Endothelial cell of umbilical vein (primary cell): ENCODE data around the gene DYNC2LI1. TPM values are rescaled to one million over a fixed set of nuclear protein-coding genes. Genes with fewer than 3 reads are reported as not detected.

Experiments used
- BruUV-seq: library from RNA; stranded (reverse); fragments of 400-500 nt; replicated peaks from 2 replicates; lab custom pipeline; 2021; lab: Mats Ljungman, UMichigan
- CTCF ChIA-PET: fragments of 300-600, 350-600 bp; sonication (Branson Sonifier 250); formaldehyde crosslinking; loops from one replicate; lab custom pipeline; 2021; ENCODE audit warnings: antibody characterized with exemption, inconsistent platforms; lab: Charles Lee
- POLR2A ChIA-PET: fragments of 300-600, 350-600 bp; sonication (Branson Sonifier 250); formaldehyde crosslinking; loops from one replicate; lab custom pipeline; 2021; ENCODE audit warnings: antibody characterized with exemption, inconsistent platforms; lab: Charles Lee
- DNase-seq: peaks from one replicate; pipeline ENCODE4 v3.0.0-alpha.2; 2011; ENCODE audit warnings: low read depth, low spot score
- FAIRE-seq: peaks from 2 replicates; lab custom pipeline; 2011; peaks lifted over from hg19 to GRCh38; lab: Jason Lieb, UNC
- H2AFZ ChIP-seq: 2 replicates; pipeline ENCODE4 v1.6.0; 2012; ENCODE audit warnings: low read depth, low read length, control low read depth, inconsistent platforms
- H3K27ac ChIP-seq: 2 replicates; pipeline ENCODE4 v1.5.1; 2011; ENCODE audit warnings: low read depth, mild to moderate bottlenecking, control low read depth, low read length, moderate library complexity; ENCODE audit not compliant: insufficient read depth
- H3K27me3 ChIP-seq, 2 experiments: 2 replicates each; pipeline versions ENCODE4 v1.6.0 to v1.6.1; 2011; ENCODE audit warnings: low read length in 2 of 2, mixed read lengths in 1 of 2; ENCODE audit not compliant: control insufficient read depth in 2 of 2, insufficient read depth in 2 of 2
- H3K36me3 ChIP-seq, 2 experiments: 2 replicates in 1 of 2; 3 replicates in 1 of 2; pipeline ENCODE4 v1.5.1; 2011; ENCODE audit warnings: low read length in 2 of 2, mild to moderate bottlenecking in 1 of 2, moderate library complexity in 1 of 2; ENCODE audit not compliant: control insufficient read depth in 2 of 2, insufficient read depth in 2 of 2; ENCODE audit errors: extremely low read depth in 1 of 2
- H3K4me1 ChIP-seq: 3 replicates; pipeline ENCODE4 v1.5.1; 2011; ENCODE audit warnings: mild to moderate bottlenecking, low read length; ENCODE audit not compliant: control insufficient read depth, insufficient read depth; ENCODE audit errors: extremely low read depth
- H3K4me2 ChIP-seq: 2 replicates; pipeline ENCODE4 v1.6.1; 2011; ENCODE audit warnings: low read length, control low read depth, mixed read lengths; ENCODE audit not compliant: insufficient read depth
- H3K4me3 ChIP-seq, 3 experiments: fragments of 200-600 bp in 1 of 3; sonication (generic), shearing (Covaris generic) in 1 of 3; replicated peaks in 1 of 3; 2 replicates each; pipeline ENCODE4 v1.5.1; 2011 to 2016; ENCODE audit warnings: control low read depth in 3 of 3, low read length in 3 of 3, mild to moderate bottlenecking in 2 of 3, inconsistent platforms in 1 of 3, low read depth in 1 of 3, moderate library complexity in 1 of 3; ENCODE audit not compliant: insufficient read depth in 1 of 3
- H3K79me2 ChIP-seq: 2 replicates; pipeline ENCODE4 v1.6.0; 2012; ENCODE audit warnings: low read length, inconsistent platforms; ENCODE audit not compliant: control insufficient read depth, insufficient read depth
- H3K9ac ChIP-seq: replicated peaks from 2 replicates; pipeline ENCODE3; 2011; ENCODE audit warnings: low read length, control low read depth; ENCODE audit not compliant: insufficient read depth; ENCODE audit errors: extremely low read depth
- H3K9me1 ChIP-seq: replicated peaks from 3 replicates; pipeline ENCODE4 v1.6.0; 2011; ENCODE audit warnings: mild to moderate bottlenecking, low read length; ENCODE audit not compliant: control insufficient read depth, insufficient read depth; ENCODE audit errors: extremely low read depth
- H3K9me3 ChIP-seq: replicated peaks from 2 replicates; pipeline ENCODE4 v1.5.1; 2012; ENCODE audit warnings: low read length, inconsistent platforms; ENCODE audit not compliant: control insufficient read depth, insufficient read depth
- H4K20me1 ChIP-seq: replicated peaks from 2 replicates; pipeline ENCODE3; 2011; ENCODE audit warnings: mild to moderate bottlenecking, low read length; ENCODE audit not compliant: control insufficient read depth, insufficient read depth; ENCODE audit errors: extremely low read depth
- EZH2 ChIP-seq: IDR thresholded peaks from 2 replicates; pipeline ENCODE4 v1.6.1; 2012; ENCODE audit warnings: borderline replicate concordance, low read depth, mild to moderate bottlenecking, moderate library complexity, low read length, inconsistent platforms; ENCODE audit not compliant: severe bottlenecking
- FOS ChIP-seq: IDR thresholded peaks from 2 replicates; pipeline ENCODE4 v1.6.1; 2011; ENCODE audit warnings: mild to moderate bottlenecking, low read length, moderate library complexity, borderline replicate concordance; ENCODE audit not compliant: insufficient read depth
- GATA2 ChIP-seq: IDR thresholded peaks from 2 replicates; pipeline ENCODE4 v1.7.0; 2011; ENCODE audit warnings: low read depth, mild to moderate bottlenecking, moderate library complexity, mixed read lengths, low read length; ENCODE audit not compliant: insufficient read length, insufficient read depth
- JUN ChIP-seq: IDR thresholded peaks from 2 replicates; pipeline ENCODE4 v1.6.1; 2011; ENCODE audit warnings: borderline replicate concordance, low read depth; ENCODE audit not compliant: insufficient read length, insufficient read depth
- MYC ChIP-seq: IDR thresholded peaks from one replicate; pipeline ENCODE4 v1.6.1; 2011; ENCODE audit warnings: mild to moderate bottlenecking, low read depth, low read length
- POLR2A ChIP-seq: IDR thresholded peaks from 2 replicates; pipeline ENCODE4 v1.6.1; 2012; ENCODE audit warnings: low read depth, mild to moderate bottlenecking, control low read depth, low read length
- POLR2AphosphoS5 ChIP-seq: IDR thresholded peaks from 2 replicates; pipeline ENCODE4 v1.6.1; 2012; ENCODE audit warnings: low read depth, mild to moderate bottlenecking, control low read depth, low read length, moderate library complexity; ENCODE audit not compliant: insufficient read depth
- dilution Hi-C: fragments of 300-500 bp; cut with MboI; formaldehyde crosslinking; loops from one replicate; pipeline ENCODE4 v1.15.0; 2019; ENCODE audit warnings: low sequenced_read_pairs; ENCODE audit not compliant: extremely low pct_ligation_motif_present
- intact Hi-C: fragments of 100-400 bp; cut with micrococcal nuclease; formaldehyde crosslinking; loops from one replicate; pipeline ENCODE4 v1.10.0; 2022
- polyA plus RNA-seq, 4 experiments: library from polyadenylated mRNA; depleted of rRNA in 3 of 4; stranded (reverse) in 3 of 4; unstranded in 1 of 4; fragments of >200 nt; gene quantifications; 2 replicates each; pipeline versions ENCODE4 v1.2.1 to v1.2.3, GENCODE V29; 2011 to 2012; ENCODE audit warnings: missing spikeins in 1 of 4
- total RNA-seq: library from RNA; stranded (reverse); gene quantifications from 2 replicates; pipeline ENCODE4 v1.2.3, GENCODE V29; 2021
- TF ChIP-seq, protein P1 (sequence below), 2 donors: IDR thresholded peaks; 1 replicate in 1 of 2; 2 replicates in 1 of 2; pipeline ENCODE4 v1.5.1; 2011; ENCODE audit warnings: low read length in 2 of 2, mild to moderate bottlenecking in 2 of 2, moderate library complexity in 2 of 2, control low read depth in 1 of 2, inconsistent platforms in 1 of 2, low read depth in 1 of 2; ENCODE audit not compliant: insufficient read depth in 1 of 2; ENCODE audit errors: extremely low read depth in 1 of 2
- TF ChIP-seq, protein P2 (sequence below): IDR thresholded peaks from 2 replicates; pipeline ENCODE4 v1.6.1; 2011; ENCODE audit not compliant: insufficient read depth, insufficient read length

DYNC2LI1 gene
- total and polyA plus RNA-seq, 2 donors (not counting 3 experiments of a cell fraction or from before 2014, with no cell fraction given), result 4.2 to 8.7 TPM

DNA sequence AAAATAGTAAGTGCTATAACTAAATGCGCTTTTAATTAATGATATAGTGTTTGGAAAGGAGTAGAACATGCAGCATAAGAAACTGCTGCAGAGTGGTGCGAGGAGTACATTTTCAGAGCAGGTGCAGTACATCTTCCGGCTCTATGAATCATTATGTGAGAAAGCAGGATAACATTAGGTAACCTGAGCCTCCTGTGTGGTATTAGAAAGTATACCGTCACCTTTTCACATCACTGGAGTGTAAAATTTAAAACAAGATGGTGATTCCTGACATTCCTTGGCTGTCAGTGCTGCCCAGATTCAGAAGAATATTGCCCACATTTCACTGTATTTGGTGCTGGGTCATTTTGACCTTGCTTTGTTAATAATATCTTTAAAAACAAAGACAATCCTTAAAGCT, 7.8 kb upstream of the DYNC2LI1 start:
- Histone ChIP-seq H3K9me1 (no peaks in the 10 kb centered on the region), H3K9me3 (no peaks in the 10 kb centered on the region), H3K4me3 (no peak overlapping the region), H3K27me3 (peaks cover 0 to 2% of the 10 kb centered on the region in 2 experiments), H3K79me2 (no peaks in the 10 kb centered on the region), H3K27ac (no peak overlapping the region), H4K20me1 (no peaks in the 10 kb centered on the region), H3K4me2 (no peak overlapping the region), H3K36me3 (no peaks in the 10 kb centered on the region), H2AFZ (no peak overlapping the region), H3K9ac (no peak overlapping the region), H3K4me1 (no peaks in the 10 kb centered on the region)
- TF ChIP-seq MYC, result no peak
- TF ChIP-seq EZH2, result no peak
- TF ChIP-seq, protein P1, sequence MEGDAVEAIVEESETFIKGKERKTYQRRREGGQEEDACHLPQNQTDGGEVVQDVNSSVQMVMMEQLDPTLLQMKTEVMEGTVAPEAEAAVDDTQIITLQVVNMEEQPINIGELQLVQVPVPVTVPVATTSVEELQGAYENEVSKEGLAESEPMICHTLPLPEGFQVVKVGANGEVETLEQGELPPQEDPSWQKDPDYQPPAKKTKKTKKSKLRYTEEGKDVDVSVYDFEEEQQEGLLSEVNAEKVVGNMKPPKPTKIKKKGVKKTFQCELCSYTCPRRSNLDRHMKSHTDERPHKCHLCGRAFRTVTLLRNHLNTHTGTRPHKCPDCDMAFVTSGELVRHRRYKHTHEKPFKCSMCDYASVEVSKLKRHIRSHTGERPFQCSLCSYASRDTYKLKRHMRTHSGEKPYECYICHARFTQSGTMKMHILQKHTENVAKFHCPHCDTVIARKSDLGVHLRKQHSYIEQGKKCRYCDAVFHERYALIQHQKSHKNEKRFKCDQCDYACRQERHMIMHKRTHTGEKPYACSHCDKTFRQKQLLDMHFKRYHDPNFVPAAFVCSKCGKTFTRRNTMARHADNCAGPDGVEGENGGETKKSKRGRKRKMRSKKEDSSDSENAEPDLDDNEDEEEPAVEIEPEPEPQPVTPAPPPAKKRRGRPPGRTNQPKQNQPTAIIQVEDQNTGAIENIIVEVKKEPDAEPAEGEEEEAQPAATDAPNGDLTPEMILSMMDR (IDR thresholded peaks at IDR 0.05; ENCODE audit: extremely low read depth in 1 of 2, insufficient read depth in 1 of 2, low read depth in 1 of 2, low read length in 2 of 2), result no peak
- no peak for TF ChIP-seq GATA2
- no peak for TF ChIP-seq POLR2AphosphoS5
- POLR2A ChIA-PET, result no interaction called here
- FAIRE-seq (no peak), DNase-seq (no peak)
- dilution Hi-C loops, result no loop called here
- no TSS peak for BruUV-seq
- CTCF ChIA-PET, result no interaction called here
- intact Hi-C loops, result no loop called here

DNA sequence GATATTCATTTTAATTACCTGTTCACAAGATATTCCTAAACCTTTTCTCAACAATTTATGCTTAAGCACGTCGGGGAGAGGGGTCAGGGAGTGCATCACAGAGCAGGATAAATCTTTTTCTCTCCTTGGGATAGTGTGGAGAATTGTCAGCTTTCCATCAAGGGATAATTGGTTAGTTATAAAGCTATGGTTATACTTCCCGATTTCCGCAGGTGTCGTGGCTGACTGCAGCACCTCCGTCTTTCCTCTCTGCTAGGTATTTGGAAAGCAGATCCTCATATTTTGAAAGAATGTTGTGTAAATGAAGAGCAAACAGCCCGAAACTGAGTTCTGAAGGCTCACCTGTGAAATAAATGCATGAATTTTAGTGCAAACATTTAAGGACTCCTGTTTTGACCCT, 778 bp downstream of the DYNC2LI1 start:
- TF ChIP-seq POLR2A (no peak), POLR2AphosphoS5 (no peak), MYC (no peak), JUN (no peak), FOS (no peak), GATA2 (no peak), EZH2 (no peak)
- TF ChIP-seq, protein P2, sequence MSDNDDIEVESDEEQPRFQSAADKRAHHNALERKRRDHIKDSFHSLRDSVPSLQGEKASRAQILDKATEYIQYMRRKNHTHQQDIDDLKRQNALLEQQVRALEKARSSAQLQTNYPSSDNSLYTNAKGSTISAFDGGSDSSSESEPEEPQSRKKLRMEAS, result no peak
- TF ChIP-seq, protein P1 (IDR thresholded peaks at IDR 0.05; ENCODE audit: extremely low read depth in 1 of 2, insufficient read depth in 1 of 2, low read depth in 1 of 2, low read length in 2 of 2), result no peak
- DNase-seq (no peak), FAIRE-seq (no peak)
- ChIA-PET CTCF (interaction anchor here (0.9 to 2.2 kb wide), 3 partner anchors 14 to 27 kb away, joined by 3 to 7 read pairs (median 4); no protein-coding TSS in a partner anchor), POLR2A (no interaction called here)
- Histone ChIP-seq H3K27ac (peak overlapping the region; percentile 79), H3K4me1 (peaks cover 6% of the 10 kb centered on the region), H3K79me2 (no peaks in the 10 kb centered on the region), H3K4me3 (peak overlapping the region; percentile 70 to 92 (median 81)), H4K20me1 (no peaks in the 10 kb centered on the region), H3K9ac (peak overlapping the region; percentile 88), H2AFZ (peak overlapping the region; percentile 96), H3K9me3 (no peaks in the 10 kb centered on the region), H3K9me1 (no peaks in the 10 kb centered on the region), H3K36me3 (no peaks in the 10 kb centered on the region), H3K27me3 (peaks cover 0 to 2% of the 10 kb centered on the region in 2 experiments), H3K4me2 (peak overlapping the region; percentile 92)
- dilution Hi-C loops, result no loop called here
- intact Hi-C loops, result no loop called here
- BruUV-seq, result no TSS peak
